ENCODE measurements around the gene PGK1.

Gene PGK1

GRCh38 chrX:78165425-78165824 lies 61.4 kb downstream of the PGK1 start:
- Histone ChIP-seq H3K36me3 (no peaks in the 10 kb centered on the region), H3K4me3 (ENCODE audit: low read depth, low read length) (no peak overlapping the region), H3K27me3 (no peaks in the 10 kb centered on the region), H3K9me3 (no peaks in the 10 kb centered on the region), H3K4me1 (no peaks in the 10 kb centered on the region)
- TF ChIP-seq CTCF (IDR thresholded peaks at IDR 0.05; ENCODE audit: low read depth, low read length), result no peak
- DNase-seq, result no peak

GRCh38 chrX:78168065-78168464 lies 64.0 kb downstream of the PGK1 start:
- no peaks in the 10 kb centered on the region for H3K4me1 ChIP-seq
- no peaks in the 10 kb centered on the region for H3K36me3 ChIP-seq
- H3K9me3 ChIP-seq, result no peaks in the 10 kb centered on the region
- no peak overlapping the region for H3K4me3 ChIP-seq (ENCODE audit: low read depth, low read length)
- DNase-seq, result no peak
- no peaks in the 10 kb centered on the region for H3K27me3 ChIP-seq
- TF ChIP-seq CTCF (IDR thresholded peaks at IDR 0.05; ENCODE audit: low read depth, low read length), result no peak
